H9 (cell line): ENCODE measurements around the gene ATP2B2. TPM values are rescaled to one million over a fixed set of nuclear protein-coding genes. Genes with fewer than 3 reads are reported as not detected.

Source experiments
- DNase-seq: peaks from one replicate; pipeline ENCODE4 v3.0.0-alpha.2; 2017
- H2AFZ ChIP-seq: one replicate; pipeline ENCODE4 v1.6.1; 2013; ENCODE audit warnings: mild to moderate bottlenecking, low read length, control low read depth, moderate library complexity
- H2AK5ac ChIP-seq: 2 replicates; pipeline ENCODE4 v1.6.1; 2013; ENCODE audit warnings: low read length, control low read depth, mixed read lengths; ENCODE audit not compliant: insufficient read length
- H2BK120ac ChIP-seq: one replicate; pipeline ENCODE4 v1.6.1; 2013; ENCODE audit warnings: low read depth, mild to moderate bottlenecking, low read length, control low read depth, inconsistent platforms; ENCODE audit not compliant: poor library complexity, severe bottlenecking
- H2BK12ac ChIP-seq: 2 replicates; pipeline ENCODE4 v1.6.1; 2013; ENCODE audit warnings: low read length, control low read depth, mixed read lengths, low read depth; ENCODE audit not compliant: insufficient read length
- H2BK15ac ChIP-seq: 2 replicates; pipeline ENCODE4 v1.6.1; 2013; ENCODE audit warnings: low read depth, low read length, control low read depth
- H2BK20ac ChIP-seq: one replicate; pipeline ENCODE4 v1.6.1; 2013; ENCODE audit warnings: low read depth, mild to moderate bottlenecking, low read length, control low read depth, inconsistent platforms; ENCODE audit not compliant: poor library complexity, severe bottlenecking
- H2BK5ac ChIP-seq: 2 replicates; pipeline ENCODE4 v1.6.1; 2013; ENCODE audit warnings: low read length, control low read depth, mixed read lengths; ENCODE audit not compliant: insufficient read length
- H3K14ac ChIP-seq: 2 replicates; pipeline ENCODE4 v1.6.1; 2013; ENCODE audit warnings: low read length, control low read depth; ENCODE audit not compliant: insufficient read depth
- H3K18ac ChIP-seq: 2 replicates; pipeline ENCODE4 v1.6.1; 2013; ENCODE audit warnings: low read depth, mild to moderate bottlenecking, mixed read lengths, low read length, control low read depth; ENCODE audit not compliant: insufficient read length
- H3K23ac ChIP-seq: 2 replicates; pipeline ENCODE4 v1.6.1; 2013; ENCODE audit warnings: low read length, control low read depth, mixed read lengths, low read depth; ENCODE audit not compliant: insufficient read length
- H3K23me2 ChIP-seq: 2 replicates; pipeline ENCODE4 v1.6.1; 2013; ENCODE audit warnings: low read depth, mild to moderate bottlenecking, mixed read lengths, low read length, control low read depth; ENCODE audit not compliant: insufficient read length, poor library complexity, severe bottlenecking
- H3K27ac ChIP-seq: 2 replicates; pipeline ENCODE4 v1.5.1; 2013; ENCODE audit warnings: low read length, control low read depth, mixed read lengths, low read depth; ENCODE audit not compliant: insufficient read length
- H3K27me3 ChIP-seq: 2 replicates; pipeline ENCODE4 v1.6.1; 2013; ENCODE audit warnings: low read length, control low read depth, inconsistent platforms; ENCODE audit not compliant: insufficient read depth
- H3K4ac ChIP-seq: 2 replicates; pipeline ENCODE4 v1.6.1; 2013; ENCODE audit warnings: low read depth, mild to moderate bottlenecking, control low read depth, inconsistent platforms, low read length, moderate library complexity
- H3K4me1 ChIP-seq: 2 replicates; pipeline ENCODE4 v1.6.1; 2013; ENCODE audit warnings: low read length, control low read depth, inconsistent platforms; ENCODE audit not compliant: insufficient read depth
- H3K4me2 ChIP-seq: 2 replicates; pipeline ENCODE4 v1.6.1; 2013; ENCODE audit warnings: low read length, control low read depth, mixed read lengths; ENCODE audit not compliant: insufficient read length, insufficient read depth
- H3K56ac ChIP-seq: 2 replicates; pipeline ENCODE4 v1.6.1; 2013; ENCODE audit warnings: low read depth, mild to moderate bottlenecking, mixed read lengths, low read length, control low read depth; ENCODE audit not compliant: insufficient read length
- H3K79me1 ChIP-seq: 2 replicates; pipeline ENCODE4 v1.6.1; 2013; ENCODE audit warnings: low read depth, mild to moderate bottlenecking, moderate library complexity, low read length, control low read depth, inconsistent platforms; ENCODE audit not compliant: insufficient read depth, poor library complexity, severe bottlenecking
- H3K79me2 ChIP-seq: 2 replicates; pipeline ENCODE4 v1.6.1; 2013; ENCODE audit warnings: low read length, control low read depth, inconsistent platforms; ENCODE audit not compliant: insufficient read depth
- H3K9ac ChIP-seq: 2 replicates; pipeline ENCODE4 v1.6.1; 2013; ENCODE audit warnings: low read length, control low read depth, mixed read lengths; ENCODE audit not compliant: insufficient read length; ENCODE audit errors: extremely low read depth
- H3K9me3 ChIP-seq: one replicate; pipeline ENCODE4 v1.6.1; 2013; ENCODE audit warnings: low read depth, low read length, inconsistent platforms; ENCODE audit not compliant: control insufficient read depth
- H3T11ph ChIP-seq: one replicate; pipeline ENCODE4 v1.6.1; 2013; ENCODE audit warnings: mild to moderate bottlenecking, low read length, control low read depth, inconsistent platforms
- H4K20me1 ChIP-seq: one replicate; pipeline ENCODE4 v1.6.1; 2013; ENCODE audit not compliant: control insufficient read depth, insufficient read length, insufficient read depth
- H4K5ac ChIP-seq: 2 replicates; pipeline ENCODE4 v1.6.1; 2013; ENCODE audit warnings: low read depth, mild to moderate bottlenecking, mixed read lengths, low read length, control low read depth; ENCODE audit not compliant: insufficient read length
- H4K8ac ChIP-seq: replicated peaks from 2 replicates; pipeline ENCODE4 v1.6.1; 2013; ENCODE audit warnings: low read length, control low read depth, mixed read lengths, low read depth; ENCODE audit not compliant: insufficient read length
- H4K91ac ChIP-seq: 2 replicates; pipeline ENCODE4 v1.6.1; 2013; ENCODE audit warnings: low read depth, mild to moderate bottlenecking, moderate library complexity, mixed read lengths, low read length, control low read depth; ENCODE audit not compliant: insufficient read length
- H3K27ac Mint-ChIP-seq, 3 experiments: 2 replicates in 2 of 3; 3 replicates in 1 of 3; pipeline ENCODE4 v1.8.0; 2020 to 2021; ENCODE audit warnings: mixed read lengths in 3 of 3, mild to moderate bottlenecking in 1 of 3, moderate library complexity in 1 of 3
- H3K27me3 Mint-ChIP-seq: 2 replicates; pipeline ENCODE4 v1.8.0; 2021; ENCODE audit warnings: low read depth, mild to moderate bottlenecking, moderate library complexity, mixed read lengths
- H3K36me3 Mint-ChIP-seq, 3 experiments: 2 replicates in 2 of 3; 3 replicates in 1 of 3; pipeline ENCODE4 v1.8.0; 2020 to 2021; ENCODE audit warnings: low read depth in 3 of 3, mixed read lengths in 3 of 3; ENCODE audit not compliant: insufficient read depth in 1 of 3
- H3K4me1 Mint-ChIP-seq, 2 experiments: 2 replicates each; pipeline ENCODE4 v1.8.0; 2020; ENCODE audit warnings: mixed read lengths in 2 of 2
- H3K4me3 Mint-ChIP-seq, 2 experiments: 2 replicates in 1 of 2; 3 replicates in 1 of 2; pipeline ENCODE4 v1.8.0; 2020 to 2021; ENCODE audit warnings: mild to moderate bottlenecking in 2 of 2, mixed read lengths in 2 of 2, moderate library complexity in 1 of 2
- H3K9me3 Mint-ChIP-seq, 2 experiments: 2 replicates in 1 of 2; 3 replicates in 1 of 2; pipeline ENCODE4 v1.8.0; 2020; ENCODE audit warnings: mild to moderate bottlenecking in 2 of 2, mixed read lengths in 2 of 2, moderate library complexity in 1 of 2
- WGBS: extraction: QIAGEN DNeasy Blood & Tissue Kit; methylation state at CpG from one replicate; pipeline ENCODE4 v1.1.7; 2013; ENCODE audit warnings: missing lambda C conversion rate, low lambda C conversion rate, mixed read lengths; ENCODE audit not compliant: insufficient read length; ENCODE audit errors: extremely low coverage; 5-methylcytosine and 5-hydroxymethylcytosine counted together
- total RNA-seq: library from RNA; stranded (reverse); gene quantifications from 2 replicates; pipeline ENCODE4 v1.2.1, GENCODE V29; 2021
- TF ChIP-seq, protein P1 (sequence below): fragments of 200-600 bp; sonication (generic); conservative IDR thresholded peaks from 3 replicates; pipeline ENCODE4 v1.8.0; 2021; ENCODE audit warnings: antibody characterized with exemption, mild to moderate bottlenecking

ATP2B2 gene
- total RNA-seq, 1 experiment from 2014 or later = 0.33 TPM

DNA sequence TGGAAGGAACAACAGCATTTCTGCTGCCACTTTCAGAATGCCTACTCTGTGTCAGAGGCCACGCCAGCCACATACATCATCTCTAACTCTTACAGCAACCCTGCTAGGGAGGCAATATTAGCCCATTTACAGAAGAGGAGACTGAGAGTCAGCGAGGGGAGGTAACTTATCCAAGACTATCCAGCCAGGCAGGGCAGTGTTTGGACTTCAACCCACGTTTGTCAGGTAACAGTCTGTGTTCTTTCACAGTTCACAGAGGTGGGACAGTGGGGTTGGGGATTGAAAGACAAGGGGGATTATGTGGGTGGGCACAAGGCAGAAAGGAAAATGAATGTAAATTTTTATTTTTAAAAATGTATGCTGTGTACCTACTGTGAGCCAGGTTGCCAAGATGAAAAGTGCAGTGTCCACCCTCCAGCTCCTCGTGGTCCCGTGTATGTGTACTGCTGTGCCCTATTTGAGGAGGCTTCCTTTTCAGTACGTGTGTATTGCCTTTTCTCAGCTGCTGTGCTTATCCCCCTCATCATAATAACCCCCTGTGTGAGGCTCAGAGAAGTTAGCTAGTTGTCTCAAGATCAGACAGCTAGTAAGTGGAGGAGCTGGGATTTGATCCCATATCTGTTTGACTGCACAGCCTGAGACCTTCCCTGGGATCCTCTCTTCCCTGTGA lies 16.5 kb upstream of the ATP2B2 start:
- H3K27ac Mint-ChIP-seq = no peak overlapping the region
- no peak overlapping the region for H3K14ac ChIP-seq
- H4K20me1 ChIP-seq = no peaks in the 10 kb centered on the region
- no peak overlapping the region for H3K4ac ChIP-seq
- H2BK12ac ChIP-seq = no peak overlapping the region
- H2BK5ac ChIP-seq = no peak overlapping the region
- no peak overlapping the region for H3K23ac ChIP-seq
- H4K91ac ChIP-seq = no peak overlapping the region
- DNase-seq = no peak
- H2AK5ac ChIP-seq = no peak overlapping the region
- H3K9ac ChIP-seq = no peak overlapping the region
- no peaks in the 10 kb centered on the region for H3K9me3 ChIP-seq
- H3K27ac ChIP-seq = no peak overlapping the region
- H3K79me2 ChIP-seq = no peaks in the 10 kb centered on the region
- no peaks in the 10 kb centered on the region for H3K27me3 ChIP-seq
- no peak overlapping the region for H3K4me3 Mint-ChIP-seq
- H3K27me3 Mint-ChIP-seq = peaks cover 25% of the 10 kb centered on the region
- H3K4me1 ChIP-seq = no peaks in the 10 kb centered on the region
- H2BK15ac ChIP-seq = no peak overlapping the region
- peaks cover 0 to 6% of the 10 kb centered on the region in 2 experiments; a peak in 2 of 4 replicates for H3K4me1 Mint-ChIP-seq
- no peak overlapping the region for H2BK120ac ChIP-seq
- H3K23me2 ChIP-seq = no peaks in the 10 kb centered on the region
- no peaks in the 10 kb centered on the region for H3K79me1 ChIP-seq
- no peak overlapping the region for H4K8ac ChIP-seq
- no peak overlapping the region for H2AFZ ChIP-seq
- WGBS = no CpG with 5 or more reads among the region's 6 CpGs
- H3K56ac ChIP-seq = no peak overlapping the region
- no peak overlapping the region for H3K4me2 ChIP-seq
- no peaks in the 10 kb centered on the region for H3K36me3 Mint-ChIP-seq
- TF ChIP-seq, protein P1, sequence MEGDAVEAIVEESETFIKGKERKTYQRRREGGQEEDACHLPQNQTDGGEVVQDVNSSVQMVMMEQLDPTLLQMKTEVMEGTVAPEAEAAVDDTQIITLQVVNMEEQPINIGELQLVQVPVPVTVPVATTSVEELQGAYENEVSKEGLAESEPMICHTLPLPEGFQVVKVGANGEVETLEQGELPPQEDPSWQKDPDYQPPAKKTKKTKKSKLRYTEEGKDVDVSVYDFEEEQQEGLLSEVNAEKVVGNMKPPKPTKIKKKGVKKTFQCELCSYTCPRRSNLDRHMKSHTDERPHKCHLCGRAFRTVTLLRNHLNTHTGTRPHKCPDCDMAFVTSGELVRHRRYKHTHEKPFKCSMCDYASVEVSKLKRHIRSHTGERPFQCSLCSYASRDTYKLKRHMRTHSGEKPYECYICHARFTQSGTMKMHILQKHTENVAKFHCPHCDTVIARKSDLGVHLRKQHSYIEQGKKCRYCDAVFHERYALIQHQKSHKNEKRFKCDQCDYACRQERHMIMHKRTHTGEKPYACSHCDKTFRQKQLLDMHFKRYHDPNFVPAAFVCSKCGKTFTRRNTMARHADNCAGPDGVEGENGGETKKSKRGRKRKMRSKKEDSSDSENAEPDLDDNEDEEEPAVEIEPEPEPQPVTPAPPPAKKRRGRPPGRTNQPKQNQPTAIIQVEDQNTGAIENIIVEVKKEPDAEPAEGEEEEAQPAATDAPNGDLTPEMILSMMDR = no peak
- H3K18ac ChIP-seq = no peak overlapping the region
- H3T11ph ChIP-seq = no peak overlapping the region
- H2BK20ac ChIP-seq = no peak overlapping the region
- H3K9me3 Mint-ChIP-seq = no peaks in the 10 kb centered on the region
- no peak overlapping the region for H4K5ac ChIP-seq
